Activated CD8-positive, alpha-beta memory T cell treated with anti-CD3 and anti-CD28 coated beads for 24 hours (primary cell): ENCODE results near the gene RAI14.
"Not testable (repeated sequence)": the region's sequence is repeated elsewhere in the genome, so short reads cannot be mapped to it uniquely, and the experiment has no call there.

Experiments used
- DNase-seq: peaks from one replicate; pipeline ENCODE4 v3.0.0-alpha.2; 2020

RAI14 gene

GRCh38 chr5:34701442-34701841 lies 45.3 kb downstream of the RAI14 start:
- DNase-seq = not testable (repeated sequence)

- DNase-seq = no peak
Measured at GRCh38 chr5:34703767-34704713, 47.9 kb downstream of the RAI14 start.

DNA sequence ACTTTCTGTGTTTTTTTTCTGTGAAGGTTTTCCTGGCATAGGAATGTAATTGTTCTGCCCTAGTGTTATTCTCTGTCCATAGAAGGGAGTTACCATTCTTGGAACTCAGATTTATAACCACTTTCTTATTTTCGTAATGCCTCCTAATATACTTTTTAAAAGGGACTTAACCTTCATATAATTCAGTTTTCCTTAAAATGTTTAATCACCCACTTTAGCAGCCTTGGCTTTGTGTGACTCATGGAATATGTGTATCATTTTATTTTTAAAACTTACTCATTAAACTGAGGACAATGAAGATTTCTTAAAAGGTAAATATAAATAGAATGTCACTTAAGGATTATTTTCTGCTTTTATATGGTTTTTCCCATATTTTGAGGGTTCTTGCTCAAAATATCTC lies 50.0 kb downstream of the RAI14 start:
- DNase-seq = no peak

DNA sequence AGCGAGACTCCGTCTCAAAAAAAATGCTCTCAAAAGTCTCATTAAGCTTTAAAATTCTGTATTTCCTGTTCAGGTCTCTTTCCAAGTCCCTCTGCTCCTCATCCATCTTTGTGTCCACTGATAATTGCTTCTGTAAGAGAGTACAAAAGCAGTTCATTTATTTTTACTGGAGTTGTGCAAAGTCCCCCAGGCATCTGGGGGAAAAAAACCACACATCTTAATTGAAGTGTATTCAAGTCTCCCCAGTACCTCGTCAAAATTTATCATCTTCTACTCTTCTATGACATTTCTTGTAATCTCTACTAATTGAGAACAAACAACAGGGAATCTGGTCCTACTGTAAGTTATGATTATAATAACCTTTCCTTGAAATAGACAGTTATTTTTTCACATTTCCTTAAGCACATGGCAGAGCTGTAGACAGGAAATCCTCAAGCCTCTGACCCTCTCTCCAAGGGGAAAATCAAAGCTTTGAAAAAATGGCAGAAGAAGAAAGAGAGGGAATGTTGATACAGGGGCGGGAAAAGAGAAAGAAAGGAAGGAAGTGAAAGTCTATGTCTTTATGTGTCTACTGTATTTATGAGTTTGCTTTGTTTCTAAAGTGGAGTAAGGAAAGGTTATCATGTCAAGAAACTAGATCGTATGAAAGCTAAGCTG lies 51.5 kb downstream of the RAI14 start:
- no peak for DNase-seq

DNA sequence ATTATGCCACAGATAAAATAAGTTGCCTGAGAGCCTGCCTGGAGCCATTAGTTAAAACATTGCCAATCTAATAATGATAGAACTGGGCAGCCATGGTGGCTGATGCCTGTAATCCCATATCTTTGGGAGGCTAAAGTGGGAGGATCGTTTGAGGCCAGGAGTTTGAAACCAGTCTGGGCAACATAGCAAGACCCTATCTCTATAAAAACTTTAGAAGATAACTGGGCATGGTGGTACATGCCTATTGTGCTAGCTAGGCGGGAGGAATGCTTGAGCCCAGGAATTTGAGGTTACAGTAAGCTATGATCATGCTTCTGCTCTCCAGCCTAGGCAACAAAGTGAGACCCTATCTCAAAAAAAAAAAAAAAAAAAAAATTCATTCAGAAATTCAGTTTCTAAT lies 52.6 kb downstream of the RAI14 start:
- DNase-seq = no peak

DNA sequence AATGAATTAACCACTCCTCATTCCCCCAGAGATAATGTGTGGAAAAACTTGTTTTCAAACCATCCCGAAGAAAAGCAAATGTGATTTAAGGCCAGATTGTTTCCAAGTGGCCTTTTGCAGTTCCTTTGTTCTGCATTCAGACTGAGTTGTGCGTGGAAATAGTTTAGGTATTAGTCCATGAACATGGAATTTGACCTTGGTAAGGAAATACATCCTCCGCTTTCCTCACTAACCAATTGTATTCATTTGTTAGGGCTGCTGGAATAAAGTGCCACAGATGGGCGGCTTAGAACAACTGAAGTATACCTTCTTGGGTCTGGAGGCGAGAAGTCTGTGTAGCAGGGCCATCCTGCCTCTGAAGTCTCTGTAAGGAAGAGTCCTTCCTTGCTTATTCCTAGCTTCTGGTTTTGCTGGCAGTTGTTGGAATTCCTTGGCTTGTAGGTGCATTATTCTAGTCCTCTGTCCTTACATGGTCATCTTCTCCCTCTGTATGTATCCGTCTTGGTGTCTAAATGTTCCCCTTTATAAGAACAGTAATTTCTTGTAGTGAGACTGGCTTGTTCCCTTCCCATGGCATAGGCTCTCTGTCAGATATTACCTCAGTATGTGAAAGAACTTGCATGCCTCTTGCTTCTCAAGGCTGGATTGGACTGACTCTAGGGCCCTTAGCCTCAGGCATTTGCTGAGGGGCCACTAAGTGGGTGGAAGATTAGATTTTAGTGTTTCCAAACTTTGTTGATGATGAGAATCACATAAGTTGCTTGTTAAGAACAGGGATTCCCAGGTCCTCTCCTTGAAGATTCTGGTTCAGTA lies 53.9 kb downstream of the RAI14 start:
- DNase-seq = no peak

- no peak for DNase-seq
Measured at GRCh38 chr5:34712565-34712964, 56.4 kb downstream of the RAI14 start.

- DNase-seq = no peak
Measured at GRCh38 chr5:34715711-34716110, 59.6 kb downstream of the RAI14 start.

DNA sequence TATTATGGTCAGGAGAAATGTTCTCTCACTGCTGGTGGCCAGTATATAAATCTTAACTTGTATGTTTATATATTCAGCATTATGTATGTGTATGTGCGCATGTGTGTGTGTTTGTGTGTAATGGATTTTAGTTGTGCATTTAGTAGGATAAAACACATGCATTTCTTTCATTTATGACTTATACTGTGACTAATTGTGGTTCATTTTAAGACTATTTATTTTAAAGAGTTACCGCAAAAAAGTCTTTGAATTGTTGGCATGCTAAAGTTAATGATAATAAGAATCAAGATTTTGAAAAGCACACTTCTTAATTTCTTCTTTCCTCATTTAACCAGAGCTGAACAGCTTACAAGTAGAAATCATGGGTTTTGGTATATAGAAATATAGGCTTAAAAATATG lies 60.9 kb downstream of the RAI14 start:
- DNase-seq = no peak

DNA sequence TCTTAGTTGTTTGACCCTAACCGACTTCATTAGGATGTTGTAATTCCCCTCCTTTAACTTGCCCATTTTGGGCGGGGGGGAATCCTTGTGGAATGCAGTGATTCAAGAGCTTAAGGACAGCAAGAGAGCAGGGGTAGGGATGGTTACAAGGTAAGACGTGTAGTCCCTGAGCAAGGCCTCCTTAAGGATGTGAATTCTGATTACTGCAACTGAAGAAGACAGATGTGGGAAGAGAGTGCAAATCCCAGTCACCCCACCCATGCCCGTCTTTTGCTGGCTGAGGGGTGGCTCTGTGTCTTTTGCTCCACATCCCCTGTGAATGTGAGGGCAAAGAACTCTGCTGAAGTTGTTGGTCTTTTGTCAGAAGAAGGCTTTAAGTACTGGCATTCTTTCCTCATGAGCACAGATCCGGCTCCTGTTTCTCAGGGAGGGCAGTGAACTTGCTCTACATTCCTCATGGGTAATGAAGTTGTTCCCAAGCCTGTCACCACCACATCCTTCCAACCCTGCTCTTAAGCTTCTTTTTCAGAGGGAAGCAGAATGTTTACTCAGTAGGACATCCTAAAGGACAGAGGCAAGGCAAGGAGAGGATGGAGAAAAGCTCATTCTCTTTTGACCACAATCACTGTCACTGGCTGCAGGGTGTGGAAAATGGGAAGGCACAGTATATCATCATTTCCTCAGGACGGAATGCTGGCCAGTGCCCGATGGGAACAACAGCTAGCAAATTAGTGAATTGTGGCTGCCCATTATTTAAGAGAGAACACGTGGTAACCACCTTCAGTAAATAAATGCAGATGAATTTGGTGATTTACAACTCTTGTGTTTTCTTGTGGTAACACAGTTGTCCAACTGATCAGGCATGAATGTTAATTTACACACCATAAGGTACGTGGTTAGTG lies 61.5 kb downstream of the RAI14 start:
- DNase-seq = no peak

GRCh38 chr5:34718516-34718915 lies 62.4 kb downstream of the RAI14 start:
- DNase-seq = no peak

GRCh38 chr5:34719029-34719428 lies 62.9 kb downstream of the RAI14 start:
- DNase-seq = no peak

GRCh38 chr5:34721327-34721726 lies 65.2 kb downstream of the RAI14 start:
- DNase-seq = no peak

- DNase-seq = no peak
Measured at GRCh38 chr5:34722183-34722582, 66.1 kb downstream of the RAI14 start.

- DNase-seq = no peak
Measured at GRCh38 chr5:34724741-34725140, 68.6 kb downstream of the RAI14 start.

- DNase-seq = not testable (repeated sequence)
Measured at GRCh38 chr5:34727166-34727749, 71.1 kb downstream of the RAI14 start.

- no peak for DNase-seq
Measured at GRCh38 chr5:34728236-34728635, 72.1 kb downstream of the RAI14 start.

DNA sequence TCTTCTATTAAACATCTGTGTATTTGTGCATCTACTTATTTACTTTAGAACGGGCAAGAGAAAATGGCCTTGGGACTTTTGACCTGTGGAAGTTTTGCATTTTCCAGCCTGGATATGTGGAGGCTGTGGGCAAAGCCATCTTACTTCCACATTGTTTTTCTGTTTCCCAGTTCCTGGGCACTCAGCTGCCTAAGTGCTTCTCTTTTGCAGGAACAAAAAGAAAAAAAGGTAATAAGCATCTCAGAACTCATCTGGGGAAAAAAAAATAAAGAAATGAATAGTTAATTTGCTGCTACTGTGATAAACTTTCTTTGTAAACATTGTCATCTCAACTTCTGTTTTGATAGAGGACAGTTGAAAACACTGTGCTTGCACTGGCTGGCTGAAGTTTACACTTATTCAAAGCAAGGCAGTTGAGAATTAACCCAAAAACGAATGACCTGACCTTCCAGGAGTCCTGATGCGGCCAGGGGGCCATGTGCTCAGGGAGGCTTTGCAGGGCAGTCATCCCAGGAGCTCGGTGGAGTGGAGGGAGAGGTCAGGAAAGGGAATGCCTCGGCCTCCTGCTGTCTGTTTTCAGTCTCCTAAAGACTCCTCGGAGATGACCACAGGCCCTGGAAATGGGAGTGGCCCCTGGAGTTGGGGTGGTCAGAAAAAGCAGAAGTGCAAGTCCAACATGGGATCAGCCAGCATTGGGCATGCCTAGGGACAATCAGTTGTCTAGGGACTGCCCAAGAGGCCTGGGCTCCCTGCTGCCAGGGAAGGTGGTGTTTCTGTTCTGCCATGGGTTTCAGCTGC lies 75.5 kb downstream of the RAI14 start:
- DNase-seq = no peak

DNA sequence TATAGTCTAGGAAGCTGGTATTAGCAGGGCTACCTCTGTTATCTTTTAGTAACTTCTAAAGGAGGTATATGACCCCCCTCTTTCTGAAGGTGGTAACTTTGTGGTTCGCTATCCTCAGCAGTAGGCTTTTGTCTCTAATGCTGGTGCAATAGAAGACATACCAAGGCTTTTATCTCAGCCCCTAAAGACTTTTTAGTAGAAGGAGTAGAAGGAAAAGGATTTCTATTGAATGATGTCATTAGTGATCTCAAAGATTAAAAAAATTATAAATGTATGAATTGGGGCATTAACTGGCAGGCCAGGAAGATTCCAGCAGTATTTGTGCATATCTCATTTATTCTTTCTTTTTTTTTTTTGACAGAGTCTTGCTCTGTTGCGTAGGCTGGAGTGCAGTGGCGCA lies 78.2 kb downstream of the RAI14 start:
- no peak for DNase-seq

DNA sequence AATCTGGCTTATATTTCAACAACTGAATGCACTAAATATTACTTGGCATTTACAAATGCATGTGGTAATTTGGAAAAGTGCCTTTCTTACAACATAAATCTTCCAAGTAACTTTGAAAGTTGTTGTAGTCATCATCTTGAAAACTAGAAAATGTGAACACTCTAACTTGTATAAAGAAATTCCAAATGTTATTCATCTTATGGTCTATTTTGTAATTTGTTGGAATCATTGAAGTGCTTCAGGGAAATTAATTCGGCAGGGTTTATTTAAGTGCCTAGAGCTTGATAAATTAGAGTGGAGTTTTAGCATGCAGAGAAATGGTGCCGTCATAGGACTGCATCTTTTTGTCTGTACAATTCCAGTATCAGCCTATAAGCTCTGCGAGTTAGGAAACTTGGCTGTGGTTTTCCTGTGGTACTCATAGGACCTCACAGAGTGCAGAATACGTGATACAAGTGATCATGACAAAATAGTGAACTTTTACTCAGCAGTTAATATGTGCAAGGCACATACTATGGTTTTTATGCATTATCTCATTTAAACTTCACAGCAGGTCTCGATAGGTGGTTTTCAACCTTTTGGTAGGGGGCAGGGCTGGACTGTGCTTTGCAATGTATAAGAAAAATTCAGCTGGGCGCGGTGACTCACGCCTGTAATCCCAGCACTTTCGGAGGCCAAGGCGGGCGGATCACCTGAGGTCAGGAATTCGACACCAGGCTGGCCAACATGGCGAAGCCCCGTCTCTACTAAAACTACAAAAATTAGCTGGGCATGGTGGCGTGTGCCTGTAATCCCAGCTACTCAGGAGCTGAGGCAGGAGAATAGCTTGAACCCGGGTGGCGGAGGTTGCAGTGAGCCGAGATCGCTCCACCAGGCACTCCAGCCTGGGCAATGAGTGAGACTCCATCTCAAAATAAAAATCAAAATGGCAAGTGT lies 79.6 kb downstream of the RAI14 start:
- no peak for DNase-seq
